ENCODE measurements around the gene RAB7A. TPM values are rescaled to one million over a fixed set of nuclear protein-coding genes. Genes with fewer than 3 reads are reported as not detected.

Gene RAB7A
- total RNA-seq, 1 donor from 2014 or later = 319 TPM

DNA sequence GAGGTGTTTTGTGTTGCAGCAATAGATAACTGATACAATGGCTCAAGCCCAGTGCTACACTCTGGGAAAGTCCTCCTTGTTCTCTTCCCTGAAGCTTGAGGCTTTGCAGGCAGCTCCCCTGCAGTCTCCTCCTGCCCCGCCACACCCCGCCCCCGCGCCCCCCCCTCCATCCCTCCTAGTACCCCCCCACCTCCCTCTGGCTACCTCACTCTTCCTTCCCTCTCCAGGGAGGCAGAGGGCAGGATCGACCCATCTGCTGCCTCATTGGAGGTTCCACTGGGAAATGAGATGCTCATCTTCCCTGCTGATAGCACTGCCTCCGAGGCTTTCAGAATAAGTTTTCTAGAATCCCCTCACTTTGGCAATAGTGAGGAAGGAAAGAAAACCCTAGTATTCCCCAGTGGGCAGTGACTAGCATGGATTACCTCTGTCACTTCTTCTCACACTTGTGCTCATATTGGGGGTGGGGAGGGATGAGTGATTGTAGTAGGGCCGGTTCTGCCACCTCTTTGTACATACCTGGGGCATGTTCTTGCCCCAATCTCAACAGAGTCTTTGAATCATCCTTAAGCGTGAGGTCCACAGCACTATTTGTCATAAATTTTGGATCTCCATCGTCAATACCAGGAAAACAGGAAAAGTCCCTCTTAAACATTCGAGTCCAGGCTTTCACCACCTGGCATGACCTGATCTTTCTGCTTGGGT is 16.3 kb upstream of the RAB7A start:
- H2AFZ ChIP-seq (ENCODE audit: low read depth, low read length) = no peak overlapping the region
- no peak for FAIRE-seq
- H3K4me3 Mint-ChIP-seq (ENCODE audit: unreplicated experiment) = no peak overlapping the region

DNA sequence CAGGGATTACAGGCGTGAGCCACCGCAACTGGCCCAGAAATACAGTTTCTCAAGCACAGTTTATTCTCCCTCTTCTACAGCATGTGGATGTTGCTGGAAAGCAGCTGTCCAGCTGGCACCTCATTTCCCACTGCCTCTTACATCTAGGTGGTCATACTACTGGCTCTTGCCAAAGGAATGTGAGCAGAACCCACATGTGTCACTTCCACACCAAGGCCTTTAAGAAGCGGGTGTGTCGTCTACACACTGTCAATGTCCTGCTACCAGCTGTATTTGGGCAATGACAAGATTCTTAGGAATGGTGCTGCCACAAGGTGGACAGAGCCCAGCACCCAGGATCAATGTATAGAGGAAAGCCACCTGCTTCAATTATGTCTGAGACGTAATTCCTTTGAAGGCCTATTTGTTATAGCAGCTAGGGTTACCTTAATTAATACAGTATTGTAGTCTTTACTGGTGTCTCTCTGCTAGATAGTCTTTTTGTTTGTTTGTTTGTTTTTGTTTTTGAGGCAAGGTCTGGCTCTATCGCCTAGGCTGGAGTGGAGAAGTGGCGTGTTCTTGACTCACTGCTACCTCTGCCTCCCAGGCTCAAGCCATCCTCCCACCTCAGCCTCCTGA is 15.1 kb upstream of the RAB7A start:
- Histone ChIP-seq H3K4me2 (ENCODE audit: low read length) (no peak overlapping the region), H3K4me1 (ENCODE audit: insufficient read depth, low read length) (no peaks in the 10 kb centered on the region), H3K4me3 (ENCODE audit: insufficient read depth, low read depth, low read length) (no peak overlapping the region), H3K9ac (ENCODE audit: low read length) (no peak overlapping the region), H3K9me3 (ENCODE audit: insufficient read depth, low read depth, low read length) (no peaks in the 10 kb centered on the region), H4K20me1 (ENCODE audit: insufficient read depth, low read length) (no peaks in the 10 kb centered on the region), H3K27ac (ENCODE audit: low read depth, low read length) (no peak overlapping the region), H2AFZ (ENCODE audit: low read depth, low read length) (no peak overlapping the region), H3K79me2 (ENCODE audit: insufficient read depth, low read length) (no peaks in the 10 kb centered on the region), H3K36me3 (ENCODE audit: insufficient read depth, low read length) (no peaks in the 10 kb centered on the region), H3K27me3 (ENCODE audit: insufficient read depth, low read length) (peaks cover 9% of the 10 kb centered on the region)
- FAIRE-seq (no peak), DNase-seq (ENCODE audit: low read depth) (no peak)
- Mint-ChIP-seq H3K27me3 (ENCODE audit: low read depth, unreplicated experiment) (peaks cover 18% of the 10 kb centered on the region), H3K9me3 (ENCODE audit: unreplicated experiment) (peaks cover 11% of the 10 kb centered on the region), H3K27ac (ENCODE audit: unreplicated experiment) (no peak overlapping the region), H3K4me1 (ENCODE audit: low read depth, unreplicated experiment) (no peaks in the 10 kb centered on the region), H3K36me3 (ENCODE audit: low read depth, unreplicated experiment) (no peaks in the 10 kb centered on the region), H3K4me3 (ENCODE audit: unreplicated experiment) (no peak overlapping the region)
- TF ChIP-seq, protein P1, sequence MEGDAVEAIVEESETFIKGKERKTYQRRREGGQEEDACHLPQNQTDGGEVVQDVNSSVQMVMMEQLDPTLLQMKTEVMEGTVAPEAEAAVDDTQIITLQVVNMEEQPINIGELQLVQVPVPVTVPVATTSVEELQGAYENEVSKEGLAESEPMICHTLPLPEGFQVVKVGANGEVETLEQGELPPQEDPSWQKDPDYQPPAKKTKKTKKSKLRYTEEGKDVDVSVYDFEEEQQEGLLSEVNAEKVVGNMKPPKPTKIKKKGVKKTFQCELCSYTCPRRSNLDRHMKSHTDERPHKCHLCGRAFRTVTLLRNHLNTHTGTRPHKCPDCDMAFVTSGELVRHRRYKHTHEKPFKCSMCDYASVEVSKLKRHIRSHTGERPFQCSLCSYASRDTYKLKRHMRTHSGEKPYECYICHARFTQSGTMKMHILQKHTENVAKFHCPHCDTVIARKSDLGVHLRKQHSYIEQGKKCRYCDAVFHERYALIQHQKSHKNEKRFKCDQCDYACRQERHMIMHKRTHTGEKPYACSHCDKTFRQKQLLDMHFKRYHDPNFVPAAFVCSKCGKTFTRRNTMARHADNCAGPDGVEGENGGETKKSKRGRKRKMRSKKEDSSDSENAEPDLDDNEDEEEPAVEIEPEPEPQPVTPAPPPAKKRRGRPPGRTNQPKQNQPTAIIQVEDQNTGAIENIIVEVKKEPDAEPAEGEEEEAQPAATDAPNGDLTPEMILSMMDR (IDR thresholded peaks at IDR 0.05; ENCODE audit: insufficient read depth, low read depth, low read length) = no peak
- TF ChIP-seq EZH2 (IDR thresholded peaks at IDR 0.05; ENCODE audit: insufficient read depth, low read length) = no peak

More for the DNA sequence above, 16.3 kb upstream of the RAB7A start:
- Histone ChIP-seq H4K20me1 (ENCODE audit: insufficient read depth, low read length) (no peaks in the 10 kb centered on the region), H3K4me3 (ENCODE audit: insufficient read depth, low read depth, low read length) (no peak overlapping the region), H3K4me1 (ENCODE audit: insufficient read depth, low read length) (no peaks in the 10 kb centered on the region), H3K79me2 (ENCODE audit: insufficient read depth, low read length) (no peaks in the 10 kb centered on the region), H3K36me3 (ENCODE audit: insufficient read depth, low read length) (no peaks in the 10 kb centered on the region), H3K27me3 (ENCODE audit: insufficient read depth, low read length) (peaks cover 3% of the 10 kb centered on the region), H3K9ac (ENCODE audit: low read length) (no peak overlapping the region), H3K27ac (ENCODE audit: low read depth, low read length) (no peak overlapping the region), H3K9me3 (ENCODE audit: insufficient read depth, low read depth, low read length) (no peaks in the 10 kb centered on the region), H3K4me2 (ENCODE audit: low read length) (no peak overlapping the region)
- no peak overlapping the region for H3K27ac Mint-ChIP-seq (ENCODE audit: unreplicated experiment)
- TF ChIP-seq, protein P1 (IDR thresholded peaks at IDR 0.05; ENCODE audit: insufficient read depth, low read depth, low read length) = no peak
- TF ChIP-seq EZH2 (IDR thresholded peaks at IDR 0.05; ENCODE audit: insufficient read depth, low read length) = no peak
- no peak for DNase-seq (ENCODE audit: low read depth)
- peaks cover 12% of the 10 kb centered on the region for H3K27me3 Mint-ChIP-seq (ENCODE audit: low read depth, unreplicated experiment)
- H3K9me3 Mint-ChIP-seq (ENCODE audit: unreplicated experiment) = peaks cover 11% of the 10 kb centered on the region
- no peaks in the 10 kb centered on the region for H3K36me3 Mint-ChIP-seq (ENCODE audit: low read depth, unreplicated experiment)
- no peaks in the 10 kb centered on the region for H3K4me1 Mint-ChIP-seq (ENCODE audit: low read depth, unreplicated experiment)

DNA sequence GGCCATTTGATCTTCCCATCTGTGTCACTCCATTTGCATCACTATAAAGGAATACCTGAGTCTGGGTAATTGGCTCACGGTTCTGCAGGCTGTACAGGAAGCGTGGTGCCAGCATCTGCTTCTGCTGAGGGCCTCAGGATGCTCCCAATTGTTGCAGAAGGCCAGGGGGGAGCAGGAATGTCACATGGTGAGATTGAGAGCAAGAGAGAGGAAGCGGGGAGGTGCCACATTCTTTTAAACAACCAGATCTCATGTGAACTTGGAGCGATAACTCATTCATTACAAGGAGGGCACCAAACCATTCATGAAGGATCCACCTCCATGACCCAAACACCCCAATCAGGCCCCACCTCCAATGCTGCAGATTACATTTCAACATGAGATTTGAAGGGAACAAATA is 13.1 kb upstream of the RAB7A start:
- H3K4me1 ChIP-seq (ENCODE audit: insufficient read depth, low read length) = no peaks in the 10 kb centered on the region

More for the DNA sequence above, 13.1 kb upstream of the RAB7A start:
- no peak overlapping the region for H3K4me2 ChIP-seq (ENCODE audit: low read length)
- H3K36me3 Mint-ChIP-seq (ENCODE audit: low read depth, unreplicated experiment) = no peaks in the 10 kb centered on the region
- DNase-seq (ENCODE audit: low read depth) (no peak), FAIRE-seq (no peak)
- no peak overlapping the region for H3K4me3 Mint-ChIP-seq (ENCODE audit: unreplicated experiment)
- no peaks in the 10 kb centered on the region for H3K4me1 Mint-ChIP-seq (ENCODE audit: low read depth, unreplicated experiment)
- H3K9me3 Mint-ChIP-seq (ENCODE audit: unreplicated experiment) = peaks cover 11% of the 10 kb centered on the region
- H2AFZ ChIP-seq (ENCODE audit: low read depth, low read length) = no peak overlapping the region
- H3K9me3 ChIP-seq (ENCODE audit: insufficient read depth, low read depth, low read length) = no peaks in the 10 kb centered on the region
- H3K9ac ChIP-seq (ENCODE audit: low read length) = no peak overlapping the region
- no peaks in the 10 kb centered on the region for H3K79me2 ChIP-seq (ENCODE audit: insufficient read depth, low read length)
- H3K27me3 ChIP-seq (ENCODE audit: insufficient read depth, low read length) = peaks cover 9% of the 10 kb centered on the region
- TF ChIP-seq, protein P1 (IDR thresholded peaks at IDR 0.05; ENCODE audit: insufficient read depth, low read depth, low read length) = no peak
- TF ChIP-seq EZH2 (IDR thresholded peaks at IDR 0.05; ENCODE audit: insufficient read depth, low read length) = no peak
- H3K36me3 ChIP-seq (ENCODE audit: insufficient read depth, low read length) = no peaks in the 10 kb centered on the region
- no peak overlapping the region for H3K4me3 ChIP-seq (ENCODE audit: insufficient read depth, low read depth, low read length)
- H4K20me1 ChIP-seq (ENCODE audit: insufficient read depth, low read length) = no peaks in the 10 kb centered on the region
- peaks cover 14% of the 10 kb centered on the region for H3K27me3 Mint-ChIP-seq (ENCODE audit: low read depth, unreplicated experiment)
- no peak overlapping the region for H3K27ac Mint-ChIP-seq (ENCODE audit: unreplicated experiment)
- no peak overlapping the region for H3K27ac ChIP-seq (ENCODE audit: low read depth, low read length)

Measured in astrocyte (in vitro differentiated cells and primary cell).